Measurements from ENCODE around the gene MEIS1. TPM values are rescaled to one million over a fixed set of nuclear protein-coding genes. Genes with fewer than 3 reads are reported as not detected.

The MEIS1 gene
- total and polyA plus RNA-seq, 2 experiments from 2014 or later = 0.16 to 0.28 TPM

DNA sequence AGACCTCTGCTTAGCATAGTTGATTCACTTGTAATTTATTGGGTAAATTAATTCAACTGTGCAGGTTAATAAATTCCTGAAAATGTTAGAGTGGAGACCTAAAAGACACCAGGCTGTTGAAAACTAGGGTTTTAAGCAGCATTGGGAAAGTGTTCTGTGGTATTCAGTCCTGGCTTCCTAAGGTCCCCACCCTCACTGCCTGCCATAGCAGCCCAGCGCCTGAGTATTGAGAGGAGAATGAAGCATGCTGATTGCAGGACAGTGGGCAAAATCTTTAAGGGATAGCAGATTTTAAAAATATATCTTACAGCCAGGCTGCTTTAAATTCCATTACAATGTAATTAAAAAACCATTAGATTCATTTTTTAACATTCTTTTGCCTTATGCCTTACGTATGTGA lies 20.6 kb downstream of the MEIS1 start:
- Histone ChIP-seq H4K20me1 (replicated peaks; ENCODE audit: insufficient read depth) (no peaks in the 10 kb centered on the region), H3K36me3 (ENCODE audit: insufficient read depth) (no peaks in the 10 kb centered on the region), H3K4me3 (no peak overlapping the region), H3K4me1 (ENCODE audit: insufficient read depth) (no peaks in the 10 kb centered on the region), H3K27me3 (ENCODE audit: insufficient read depth) (no peaks in the 10 kb centered on the region), H3K4me2 (no peak overlapping the region), H3K27ac (ENCODE audit: low read depth) (no peak overlapping the region), H3K79me2 (replicated peaks; ENCODE audit: insufficient read depth) (no peaks in the 10 kb centered on the region), H3K9me2 (ENCODE audit: insufficient read depth) (no peaks in the 10 kb centered on the region), H2AFZ (no peak overlapping the region), H3F3A (replicated peaks; ENCODE audit: low read depth) (no peaks in the 10 kb centered on the region)
- Mint-ChIP-seq H3K9me3 (no peaks in the 10 kb centered on the region), H3K4me1 (no peaks in the 10 kb centered on the region), H3K27ac (no peak overlapping the region), H3K4me3 (no peak overlapping the region), H3K36me3 (ENCODE audit: low read depth) (no peaks in the 10 kb centered on the region), H3K27me3 (ENCODE audit: insufficient read depth, low read depth, poor library complexity) (no peaks in the 10 kb centered on the region)
- TF ChIP-seq REST (IDR thresholded peaks at IDR 0.05; ENCODE audit: unreplicated experiment) = no peak
- TF ChIP-seq EZH2phosphoT487 (IDR thresholded peaks at IDR 0.05; ENCODE audit: unreplicated experiment) = no peak
- TF ChIP-seq ZNF331 (CRISPR knock-in tag; IDR thresholded peaks at IDR 0.05; ENCODE audit: low read depth) = no peak
- no peak for TF ChIP-seq CREB1 (CRISPR knock-in tag; IDR thresholded peaks at IDR 0.05; ENCODE audit: low read depth)
- TF ChIP-seq STAT1 (IDR thresholded peaks at IDR 0.05; ENCODE audit: unreplicated experiment) = no peak
- TF ChIP-seq NANOG (IDR thresholded peaks at IDR 0.05; ENCODE audit: borderline replicate concordance) = no peak
- no peak for TF ChIP-seq CTCF (conservative IDR thresholded peaks at IDR 0.05; ENCODE audit: low read depth in 2 of 2)
- TF ChIP-seq POLR2AphosphoS5 (IDR thresholded peaks at IDR 0.05; ENCODE audit: low read depth) = no peak
- TF ChIP-seq, protein P1, sequence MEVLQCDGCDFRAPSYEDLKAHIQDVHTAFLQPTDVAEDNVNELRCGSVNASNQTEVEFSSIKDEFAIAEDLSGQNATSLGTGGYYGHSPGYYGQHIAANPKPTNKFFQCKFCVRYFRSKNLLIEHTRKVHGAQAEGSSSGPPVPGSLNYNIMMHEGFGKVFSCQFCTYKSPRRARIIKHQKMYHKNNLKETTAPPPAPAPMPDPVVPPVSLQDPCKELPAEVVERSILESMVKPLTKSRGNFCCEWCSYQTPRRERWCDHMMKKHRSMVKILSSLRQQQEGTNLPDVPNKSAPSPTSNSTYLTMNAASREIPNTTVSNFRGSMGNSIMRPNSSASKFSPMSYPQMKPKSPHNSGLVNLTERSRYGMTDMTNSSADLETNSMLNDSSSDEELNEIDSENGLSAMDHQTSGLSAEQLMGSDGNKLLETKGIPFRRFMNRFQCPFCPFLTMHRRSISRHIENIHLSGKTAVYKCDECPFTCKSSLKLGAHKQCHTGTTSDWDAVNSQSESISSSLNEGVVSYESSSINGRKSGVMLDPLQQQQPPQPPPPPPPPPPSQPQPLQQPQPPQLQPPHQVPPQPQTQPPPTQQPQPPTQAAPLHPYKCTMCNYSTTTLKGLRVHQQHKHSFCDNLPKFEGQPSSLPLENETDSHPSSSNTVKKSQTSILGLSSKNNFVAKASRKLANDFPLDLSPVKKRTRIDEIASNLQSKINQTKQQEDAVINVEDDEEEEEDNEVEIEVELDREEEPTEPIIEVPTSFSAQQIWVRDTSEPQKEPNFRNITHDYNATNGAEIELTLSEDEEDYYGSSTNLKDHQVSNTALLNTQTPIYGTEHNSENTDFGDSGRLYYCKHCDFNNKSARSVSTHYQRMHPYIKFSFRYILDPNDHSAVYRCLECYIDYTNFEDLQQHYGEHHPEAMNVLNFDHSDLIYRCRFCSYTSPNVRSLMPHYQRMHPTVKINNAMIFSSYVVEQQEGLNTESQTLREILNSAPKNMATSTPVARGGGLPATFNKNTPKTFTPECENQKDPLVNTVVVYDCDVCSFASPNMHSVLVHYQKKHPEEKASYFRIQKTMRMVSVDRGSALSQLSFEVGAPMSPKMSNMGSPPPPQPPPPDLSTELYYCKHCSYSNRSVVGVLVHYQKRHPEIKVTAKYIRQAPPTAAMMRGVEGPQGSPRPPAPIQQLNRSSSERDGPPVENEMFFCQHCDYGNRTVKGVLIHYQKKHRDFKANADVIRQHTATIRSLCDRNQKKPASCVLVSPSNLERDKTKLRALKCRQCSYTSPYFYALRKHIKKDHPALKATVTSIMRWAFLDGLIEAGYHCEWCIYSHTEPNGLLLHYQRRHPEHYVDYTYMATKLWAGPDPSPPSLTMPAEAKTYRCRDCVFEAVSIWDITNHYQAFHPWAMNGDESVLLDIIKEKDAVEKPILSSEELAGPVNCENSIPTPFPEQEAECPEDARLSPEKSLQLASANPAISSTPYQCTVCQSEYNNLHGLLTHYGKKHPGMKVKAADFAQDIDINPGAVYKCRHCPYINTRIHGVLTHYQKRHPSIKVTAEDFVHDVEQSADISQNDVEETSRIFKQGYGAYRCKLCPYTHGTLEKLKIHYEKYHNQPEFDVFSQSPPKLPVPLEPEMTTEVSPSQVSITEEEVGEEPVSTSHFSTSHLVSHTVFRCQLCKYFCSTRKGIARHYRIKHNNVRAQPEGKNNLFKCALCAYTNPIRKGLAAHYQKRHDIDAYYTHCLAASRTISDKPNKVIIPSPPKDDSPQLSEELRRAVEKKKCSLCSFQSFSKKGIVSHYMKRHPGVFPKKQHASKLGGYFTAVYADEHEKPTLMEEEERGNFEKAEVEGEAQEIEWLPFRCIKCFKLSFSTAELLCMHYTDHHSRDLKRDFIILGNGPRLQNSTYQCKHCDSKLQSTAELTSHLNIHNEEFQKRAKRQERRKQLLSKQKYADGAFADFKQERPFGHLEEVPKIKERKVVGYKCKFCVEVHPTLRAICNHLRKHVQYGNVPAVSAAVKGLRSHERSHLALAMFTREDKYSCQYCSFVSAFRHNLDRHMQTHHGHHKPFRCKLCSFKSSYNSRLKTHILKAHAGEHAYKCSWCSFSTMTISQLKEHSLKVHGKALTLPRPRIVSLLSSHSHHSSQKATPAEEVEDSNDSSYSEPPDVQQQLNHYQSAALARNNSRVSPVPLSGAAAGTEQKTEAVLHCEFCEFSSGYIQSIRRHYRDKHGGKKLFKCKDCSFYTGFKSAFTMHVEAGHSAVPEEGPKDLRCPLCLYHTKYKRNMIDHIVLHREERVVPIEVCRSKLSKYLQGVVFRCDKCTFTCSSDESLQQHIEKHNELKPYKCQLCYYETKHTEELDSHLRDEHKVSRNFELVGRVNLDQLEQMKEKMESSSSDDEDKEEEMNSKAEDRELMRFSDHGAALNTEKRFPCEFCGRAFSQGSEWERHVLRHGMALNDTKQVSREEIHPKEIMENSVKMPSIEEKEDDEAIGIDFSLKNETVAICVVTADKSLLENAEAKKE (CRISPR knock-in tag; IDR thresholded peaks at IDR 0.05) = no peak
- DNase-seq (ENCODE audit: low spot score) (no peak), ATAC-seq (no peak)
